ENCODE data around the gene MARCKSL1.

Gene MARCKSL1

GRCh38 chr1:32339363-32339978 is 3.4 kb upstream of the MARCKSL1 start:
- H3K9ac ChIP-seq = no peak overlapping the region
- H3K4me1 ChIP-seq = no peaks in the 10 kb centered on the region
- H2AFZ ChIP-seq = no peak overlapping the region
- H3K36me3 ChIP-seq (ENCODE audit: control insufficient read depth, insufficient read depth, low read length) = no peaks in the 10 kb centered on the region
- no peak overlapping the region for H3K27ac ChIP-seq
- H3K27me3 ChIP-seq (ENCODE audit: control insufficient read depth, insufficient read depth, low read length) = no peaks in the 10 kb centered on the region
- H3K4me2 ChIP-seq (ENCODE audit: low read length) = no peak overlapping the region
- H3K4me3 ChIP-seq (ENCODE audit: low read depth, low read length) = no peak overlapping the region
- H3K9me3 ChIP-seq (ENCODE audit: control insufficient read depth, low read length) = no peaks in the 10 kb centered on the region
- no peaks in the 10 kb centered on the region for H3K79me2 ChIP-seq
- TF ChIP-seq, protein P1, sequence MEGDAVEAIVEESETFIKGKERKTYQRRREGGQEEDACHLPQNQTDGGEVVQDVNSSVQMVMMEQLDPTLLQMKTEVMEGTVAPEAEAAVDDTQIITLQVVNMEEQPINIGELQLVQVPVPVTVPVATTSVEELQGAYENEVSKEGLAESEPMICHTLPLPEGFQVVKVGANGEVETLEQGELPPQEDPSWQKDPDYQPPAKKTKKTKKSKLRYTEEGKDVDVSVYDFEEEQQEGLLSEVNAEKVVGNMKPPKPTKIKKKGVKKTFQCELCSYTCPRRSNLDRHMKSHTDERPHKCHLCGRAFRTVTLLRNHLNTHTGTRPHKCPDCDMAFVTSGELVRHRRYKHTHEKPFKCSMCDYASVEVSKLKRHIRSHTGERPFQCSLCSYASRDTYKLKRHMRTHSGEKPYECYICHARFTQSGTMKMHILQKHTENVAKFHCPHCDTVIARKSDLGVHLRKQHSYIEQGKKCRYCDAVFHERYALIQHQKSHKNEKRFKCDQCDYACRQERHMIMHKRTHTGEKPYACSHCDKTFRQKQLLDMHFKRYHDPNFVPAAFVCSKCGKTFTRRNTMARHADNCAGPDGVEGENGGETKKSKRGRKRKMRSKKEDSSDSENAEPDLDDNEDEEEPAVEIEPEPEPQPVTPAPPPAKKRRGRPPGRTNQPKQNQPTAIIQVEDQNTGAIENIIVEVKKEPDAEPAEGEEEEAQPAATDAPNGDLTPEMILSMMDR (IDR thresholded peaks at IDR 0.05) = no peak

- no peaks in the 10 kb centered on the region for H3K9me3 ChIP-seq (ENCODE audit: control insufficient read depth, low read length)
- TF ChIP-seq, protein P1 (IDR thresholded peaks at IDR 0.05) = no peak
- no peak overlapping the region for H3K4me2 ChIP-seq (ENCODE audit: low read length)
- H2AFZ ChIP-seq = no peak overlapping the region
- no peaks in the 10 kb centered on the region for H3K36me3 ChIP-seq (ENCODE audit: control insufficient read depth, insufficient read depth, low read length)
- H3K27ac ChIP-seq = no peak overlapping the region
- no peaks in the 10 kb centered on the region for H3K27me3 ChIP-seq (ENCODE audit: control insufficient read depth, insufficient read depth, low read length)
- no peak overlapping the region for H3K9ac ChIP-seq
- no peaks in the 10 kb centered on the region for H3K79me2 ChIP-seq
- H3K4me3 ChIP-seq (ENCODE audit: low read depth, low read length) = no peak overlapping the region
- no peaks in the 10 kb centered on the region for H3K4me1 ChIP-seq
Measured at GRCh38 chr1:32338637-32339145, 2.7 kb upstream of the MARCKSL1 start.

GRCh38 chr1:32337855-32338636 is 2.0 kb upstream of the MARCKSL1 start:
- Histone ChIP-seq H3K9ac (no peak overlapping the region), H3K27ac (no peak overlapping the region), H3K27me3 (ENCODE audit: control insufficient read depth, insufficient read depth, low read length) (no peaks in the 10 kb centered on the region), H3K79me2 (no peaks in the 10 kb centered on the region), H3K4me2 (ENCODE audit: low read length) (no peak overlapping the region), H3K36me3 (ENCODE audit: control insufficient read depth, insufficient read depth, low read length) (no peaks in the 10 kb centered on the region), H2AFZ (no peak overlapping the region), H3K4me3 (ENCODE audit: low read depth, low read length) (no peak overlapping the region), H3K4me1 (no peaks in the 10 kb centered on the region), H3K9me3 (ENCODE audit: control insufficient read depth, low read length) (no peaks in the 10 kb centered on the region)
- TF ChIP-seq, protein P1 (IDR thresholded peaks at IDR 0.05) = no peak

GRCh38 chr1:32336963-32337675 is 1.1 kb upstream of the MARCKSL1 start:
- TF ChIP-seq, protein P1 (IDR thresholded peaks at IDR 0.05) = no peak
- Histone ChIP-seq H3K4me3 (ENCODE audit: low read depth, low read length) (no peak overlapping the region), H3K4me2 (ENCODE audit: low read length) (no peak overlapping the region), H3K79me2 (no peaks in the 10 kb centered on the region), H2AFZ (no peak overlapping the region), H3K27me3 (ENCODE audit: control insufficient read depth, insufficient read depth, low read length) (no peaks in the 10 kb centered on the region), H3K9me3 (ENCODE audit: control insufficient read depth, low read length) (no peaks in the 10 kb centered on the region), H3K4me1 (no peaks in the 10 kb centered on the region), H3K9ac (no peak overlapping the region), H3K36me3 (ENCODE audit: control insufficient read depth, insufficient read depth, low read length) (no peaks in the 10 kb centered on the region), H3K27ac (no peak overlapping the region)

Measured in parathyroid adenoma (tissue), 2 donors.